Spleen (tissue), 7 donors: Measurements from ENCODE around the gene GRM2.

Experiments used
- CTCF ChIP-seq, 11 experiments: fragments of 200-600 bp in 7 of 11; fragments of 450-650 bp in 4 of 11; sonication (generic) in 4 of 11; IDR thresholded peaks in 8 of 11; conservative IDR thresholded peaks in 3 of 11; 1 replicate in 7 of 11; 2 replicates in 4 of 11; pipeline versions ENCODE4 v1.4.0 to v1.8.0; 2016 to 2021; ENCODE audit warnings: antibody characterized with exemption in 11 of 11, inconsistent platforms in 4 of 11, mild to moderate bottlenecking in 1 of 11
- POLR2A ChIP-seq, 3 donors: fragments of 450-650 bp; IDR thresholded peaks; one replicate each; pipeline ENCODE4 v1.5.1; 2017; ENCODE audit warnings: antibody characterized with exemption in 3 of 3, mild to moderate bottlenecking in 1 of 3
- POLR2AphosphoS5 ChIP-seq, 3 donors: sonication (generic); formaldehyde crosslinking; IDR thresholded peaks; one replicate each; pipeline ENCODE4 v1.5.1; 2017; ENCODE audit warnings: antibody characterized with exemption in 3 of 3
- donor health status: DM: no; HTN: no; CAD: no; lungs with moderate emphysema.
- donor health status: DM: no; HTN: no; CAD: no.
- donor health status: DM: no; HTN: no; CAD: no.

- no peak for TF ChIP-seq CTCF (IDR thresholded peaks at IDR 0.05 in 8 of 11, conservative IDR thresholded peaks at IDR 0.05 in 3 of 11)
- TF ChIP-seq POLR2A (IDR thresholded peaks at IDR 0.05): no peak
- TF ChIP-seq POLR2AphosphoS5 (IDR thresholded peaks at IDR 0.05): no peak
Observed at GRCh38 chr3:51676102-51676640, 30.7 kb upstream of the GRM2 start.
